Measurements from ENCODE around the gene HMGCL. TPM values are rescaled to one million over a fixed set of nuclear protein-coding genes. Genes with fewer than 3 reads are reported as not detected.

HMGCL gene
- total RNA-seq, 4 donors from 2014 or later: 25.5 to 50.0 (median 43.9) TPM

DNA sequence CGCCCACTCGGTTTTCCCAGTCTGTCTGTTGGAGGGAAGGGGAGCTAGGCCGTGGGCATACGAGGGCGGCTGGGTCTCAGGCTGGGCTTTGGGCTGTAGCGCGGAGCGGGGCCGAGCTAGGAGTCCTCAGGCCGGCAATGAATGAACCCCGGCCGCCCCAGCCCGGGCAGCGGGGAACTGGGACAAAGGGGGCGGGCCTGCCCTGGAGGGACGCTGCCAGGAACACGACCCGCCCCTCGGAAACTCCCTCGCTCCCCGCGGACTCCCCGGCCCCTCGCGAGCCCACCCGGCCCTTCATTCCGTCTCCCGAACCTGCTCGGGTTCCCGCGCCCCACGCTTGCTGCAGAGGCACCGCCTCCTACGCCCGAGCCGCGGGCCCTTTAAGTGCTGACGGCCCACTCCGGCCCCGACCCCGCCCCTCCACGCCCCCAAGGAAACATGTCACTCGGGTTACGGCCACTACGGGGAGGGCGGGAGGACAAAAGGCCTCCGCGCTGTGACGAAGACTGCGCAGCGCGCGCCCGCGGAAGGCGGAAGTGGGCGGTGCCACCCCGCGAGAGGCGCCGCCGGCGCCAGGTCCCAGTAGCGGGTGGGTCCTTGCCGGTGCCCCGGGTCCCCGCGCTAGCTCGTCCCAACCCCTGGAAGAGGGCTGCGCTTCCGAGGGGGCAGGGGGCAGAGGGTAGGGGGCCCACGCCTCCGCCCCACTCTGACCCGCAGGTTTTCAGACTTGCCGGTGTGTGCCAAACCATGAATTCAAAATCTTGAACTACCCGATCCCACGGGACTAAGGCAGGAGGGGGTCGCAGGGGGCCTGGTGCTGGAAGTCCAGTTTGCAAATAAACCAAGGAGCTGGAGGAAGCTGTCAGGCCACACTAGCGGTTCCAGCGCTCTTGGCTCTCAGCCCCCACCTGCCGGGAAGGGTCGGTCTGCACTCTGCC is 24.6 kb downstream of the HMGCL start, which contains the start of gene GALE:
TSS of gene GALE (minus strand) at position 355 of the 938 bp plus-strand sequence. CDS start 1,747 bp downstream, outside the sequence.
- Histone ChIP-seq H3K27ac (replicated peaks in 1 of 4) (peak within 1 kb of the TSS; percentile 91 to 98 (median 95)), H3K36me3 (peaks cover 0 to 58% (median 40%) of the 10 kb centered on the region in 4 donors), H3K9me3 (no peaks in the 10 kb centered on the region), H3K27me3 (no peaks in the 10 kb centered on the region), H3K4me1 (peaks cover 21 to 37% (median 26%) of the 10 kb centered on the region in 4 donors), H3K4me3 (peak within 1 kb of the TSS; percentile 78 to 98 (median 92))
- DNase-seq (ENCODE audit: extremely low spot score): peak; percentile 99
- intact Hi-C loops (cut with DNase I): no loop called here
- 0% methylated on average over 36 of the region's 82 CpGs for WGBS
- no peak for TF ChIP-seq EP300 (IDR thresholded peaks at IDR 0.05)
- peak; percentile 94 to 96 for TF ChIP-seq POLR2AphosphoS5 (IDR thresholded peaks at IDR 0.05)
- TF ChIP-seq POLR2A (IDR thresholded peaks at IDR 0.05; ENCODE audit: low read depth): peak; percentile 83
- TF ChIP-seq, protein P1, sequence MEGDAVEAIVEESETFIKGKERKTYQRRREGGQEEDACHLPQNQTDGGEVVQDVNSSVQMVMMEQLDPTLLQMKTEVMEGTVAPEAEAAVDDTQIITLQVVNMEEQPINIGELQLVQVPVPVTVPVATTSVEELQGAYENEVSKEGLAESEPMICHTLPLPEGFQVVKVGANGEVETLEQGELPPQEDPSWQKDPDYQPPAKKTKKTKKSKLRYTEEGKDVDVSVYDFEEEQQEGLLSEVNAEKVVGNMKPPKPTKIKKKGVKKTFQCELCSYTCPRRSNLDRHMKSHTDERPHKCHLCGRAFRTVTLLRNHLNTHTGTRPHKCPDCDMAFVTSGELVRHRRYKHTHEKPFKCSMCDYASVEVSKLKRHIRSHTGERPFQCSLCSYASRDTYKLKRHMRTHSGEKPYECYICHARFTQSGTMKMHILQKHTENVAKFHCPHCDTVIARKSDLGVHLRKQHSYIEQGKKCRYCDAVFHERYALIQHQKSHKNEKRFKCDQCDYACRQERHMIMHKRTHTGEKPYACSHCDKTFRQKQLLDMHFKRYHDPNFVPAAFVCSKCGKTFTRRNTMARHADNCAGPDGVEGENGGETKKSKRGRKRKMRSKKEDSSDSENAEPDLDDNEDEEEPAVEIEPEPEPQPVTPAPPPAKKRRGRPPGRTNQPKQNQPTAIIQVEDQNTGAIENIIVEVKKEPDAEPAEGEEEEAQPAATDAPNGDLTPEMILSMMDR (IDR thresholded peaks at IDR 0.05): peak in 1 of 3 experiments; percentile 25

DNA sequence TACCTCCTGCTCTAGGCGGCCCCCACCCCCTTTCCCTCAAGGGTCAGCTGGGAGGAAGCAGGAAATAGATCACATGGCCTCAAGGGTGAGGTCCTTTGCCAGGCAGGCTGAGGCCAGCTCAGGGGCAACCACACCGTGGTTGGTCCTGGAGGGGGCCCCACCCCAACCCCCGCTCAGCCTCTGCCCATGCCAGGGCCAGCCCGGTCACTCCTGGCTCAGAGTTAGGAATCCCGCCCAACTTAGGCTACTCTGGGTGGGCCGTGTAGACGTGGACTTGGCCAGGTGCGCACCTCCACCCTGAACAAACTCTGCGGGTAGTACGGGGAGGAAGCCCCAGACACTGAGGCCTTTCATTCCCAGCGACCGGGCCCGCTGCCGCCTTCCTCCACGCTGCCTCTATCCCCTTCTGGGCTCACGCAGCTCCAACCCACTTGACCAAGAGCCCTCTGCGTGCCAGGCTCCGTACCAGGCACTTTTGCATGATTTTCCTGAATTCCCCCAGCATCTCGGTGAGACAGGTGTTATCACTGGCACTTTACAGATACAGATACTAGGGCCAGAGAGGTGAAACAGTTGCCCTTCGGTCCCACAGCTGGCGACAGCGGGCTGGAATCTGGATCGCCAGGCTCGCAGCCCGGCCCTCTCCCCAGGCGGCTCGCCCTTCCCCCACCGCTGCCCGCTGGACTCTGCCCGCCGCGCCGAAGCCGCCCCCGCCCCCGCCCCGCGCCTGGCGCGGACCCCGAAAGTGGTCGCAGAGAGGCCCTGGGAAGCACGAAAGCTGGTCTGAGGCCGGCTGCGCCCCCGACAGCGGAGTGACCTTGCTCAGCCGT is 25.4 kb downstream of the HMGCL start:
- no peak for DNase-seq (ENCODE audit: extremely low spot score)
- peak overlapping the region; percentile 91 to 98 (median 95) for H3K27ac ChIP-seq (replicated peaks in 1 of 4)
- peaks cover 0 to 54% (median 45%) of the 10 kb centered on the region in 4 donors for H3K36me3 ChIP-seq
- H3K4me3 ChIP-seq: peak overlapping the region; percentile 78 to 98 (median 92)
- H3K4me1 ChIP-seq: peaks cover 21 to 37% (median 26%) of the 10 kb centered on the region in 4 donors
- 2% methylated on average over 16 of the region's 48 CpGs for WGBS
- H3K27me3 ChIP-seq: no peaks in the 10 kb centered on the region
- TF ChIP-seq POLR2A (IDR thresholded peaks at IDR 0.05; ENCODE audit: low read depth): no peak
- peak; percentile 76 to 80 for TF ChIP-seq POLR2AphosphoS5 (IDR thresholded peaks at IDR 0.05)
- intact Hi-C loops (cut with DNase I): no loop called here
- H3K9me3 ChIP-seq: no peaks in the 10 kb centered on the region

DNA sequence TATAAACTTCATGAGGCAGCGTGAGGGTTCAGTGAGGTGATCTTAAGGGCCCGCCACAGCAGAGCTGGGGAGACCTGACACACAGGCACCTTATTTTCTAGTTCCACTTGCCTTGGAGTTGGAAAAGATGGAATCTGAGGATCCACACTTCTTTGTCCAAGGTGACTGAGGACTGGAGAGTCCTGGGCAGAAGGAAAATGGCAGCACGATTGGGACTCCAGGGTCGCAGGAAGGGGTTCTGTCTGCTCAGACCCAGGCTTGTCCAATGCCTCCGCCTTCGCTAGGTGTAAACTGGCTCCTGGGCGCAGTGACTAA is 26.0 kb downstream of the HMGCL start:
- TF ChIP-seq EP300 (IDR thresholded peaks at IDR 0.05) (no peak), POLR2A (IDR thresholded peaks at IDR 0.05; ENCODE audit: low read depth) (no peak), POLR2AphosphoS5 (IDR thresholded peaks at IDR 0.05) (no peak)
- TF ChIP-seq, protein P1 (IDR thresholded peaks at IDR 0.05): no peak
- Histone ChIP-seq H3K27me3 (no peaks in the 10 kb centered on the region), H3K4me3 (peak overlapping the region; percentile 78 to 98 (median 92)), H3K27ac (replicated peaks in 1 of 4) (peak overlapping the region; percentile 49 to 96 (median 92)), H3K36me3 (peaks cover 0 to 58% (median 48%) of the 10 kb centered on the region in 4 donors), H3K9me3 (no peaks in the 10 kb centered on the region), H3K4me1 (peaks cover 21 to 39% (median 29%) of the 10 kb centered on the region in 4 donors)
- no peak for DNase-seq (ENCODE audit: extremely low spot score)
- intact Hi-C loops (cut with DNase I): no loop called here
- 74% methylated on average over 4 of the region's 7 CpGs for WGBS

DNA sequence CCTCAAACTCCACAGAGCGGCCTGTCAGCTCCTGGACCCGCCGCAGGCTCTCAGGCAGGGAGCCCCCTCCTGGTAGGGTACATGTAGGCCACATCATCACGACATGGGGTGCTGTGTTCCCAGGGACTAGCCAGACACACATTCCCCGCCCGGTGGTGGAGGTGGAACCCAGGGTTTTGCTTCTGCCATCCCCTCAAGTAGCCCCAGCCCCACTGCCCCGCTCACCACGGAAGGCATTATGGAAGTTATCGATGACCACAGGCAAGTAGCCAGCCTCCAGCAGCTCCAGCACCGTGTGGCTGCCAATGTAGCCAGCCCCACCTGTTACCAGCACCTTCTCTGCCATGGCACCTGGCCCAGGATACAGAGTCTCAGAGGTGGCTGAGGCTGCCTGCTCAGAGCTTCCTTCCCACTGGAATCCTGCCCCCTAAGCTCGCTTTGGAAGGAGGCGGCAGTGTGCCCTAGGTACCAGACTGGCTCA is 26.5 kb downstream of the HMGCL start:
- WGBS: 81% methylated on average over 12 of the region's 12 CpGs
- peak overlapping the region in 3 of 4 donors; percentile 49 to 96 (median 94) for H3K27ac ChIP-seq (replicated peaks in 1 of 4)

More for the DNA sequence above, 26.5 kb downstream of the HMGCL start:
- DNase-seq (ENCODE audit: extremely low spot score): no peak
- Histone ChIP-seq H3K27me3 (no peaks in the 10 kb centered on the region), H3K36me3 (peaks cover 4 to 58% (median 49%) of the 10 kb centered on the region in 4 donors), H3K4me3 (peak overlapping the region in 1 of 4 donors; percentile 95), H3K4me1 (peaks cover 23 to 44% (median 33%) of the 10 kb centered on the region in 4 donors), H3K9me3 (no peaks in the 10 kb centered on the region)
- TF ChIP-seq EP300 (IDR thresholded peaks at IDR 0.05) (no peak), POLR2A (IDR thresholded peaks at IDR 0.05; ENCODE audit: low read depth) (no peak), POLR2AphosphoS5 (IDR thresholded peaks at IDR 0.05) (no peak)
- TF ChIP-seq, protein P1 (IDR thresholded peaks at IDR 0.05): no peak
- intact Hi-C loops (cut with DNase I): no loop called here
